Ascending aorta (tissue), 2 donors: ENCODE measurements around the gene MRC2. TPM values are rescaled to one million over a fixed set of nuclear protein-coding genes. Genes with fewer than 3 reads are reported as not detected.

Experiments
- DNase-seq, 2 donors: peaks; one replicate each; pipeline ENCODE4 v3.0.0-alpha.2; 2019; ENCODE audit warnings: low spot score in 2 of 2
- H3K27ac ChIP-seq, 2 donors: fragments of 200-600 bp; sonication (generic); one replicate each; pipeline ENCODE4 v1.5.1; 2016 to 2017; ENCODE audit warnings: mild to moderate bottlenecking in 1 of 2
- H3K27me3 ChIP-seq: fragments of 200-600 bp; sonication (generic); one replicate; pipeline ENCODE4 v1.5.1; 2017
- H3K36me3 ChIP-seq, 2 donors: fragments of 200-600 bp; sonication (generic); one replicate each; pipeline ENCODE4 v1.5.1; 2016
- H3K4me1 ChIP-seq, 2 donors: fragments of 200-600 bp; sonication (generic); one replicate each; pipeline ENCODE4 v1.5.1; 2016 to 2017; ENCODE audit warnings: mild to moderate bottlenecking in 1 of 2
- H3K4me3 ChIP-seq, 2 donors: fragments of 200-600 bp; sonication (generic); one replicate each; pipeline ENCODE4 v1.5.1; 2016 to 2017; ENCODE audit warnings: mild to moderate bottlenecking in 1 of 2
- H3K9me3 ChIP-seq, 2 donors: fragments of 200-600 bp; sonication (generic); one replicate each; pipeline ENCODE4 v1.5.1; 2016
- CTCF ChIP-seq, 3 experiments: fragments of 200-600 bp in 2 of 3; fragments of 450-650 bp in 1 of 3; sonication (generic) in 2 of 3; IDR thresholded peaks; one replicate each; pipeline ENCODE4 v1.5.1; 2016 to 2019; ENCODE audit warnings: antibody characterized with exemption in 3 of 3, mild to moderate bottlenecking in 1 of 3, moderate library complexity in 1 of 3
- intact Hi-C: fragments of 100-400 bp; cut with DNase I; formaldehyde crosslinking; loops from one replicate; pipeline ENCODE4 v1.15.1; 2023
- total RNA-seq: library from RNA; depleted of rRNA; stranded (reverse); fragments of >200 nt; gene quantifications from one replicate; pipeline ENCODE4 v1.1.0, GENCODE V29; 2016

MRC2 gene
- total RNA-seq, 1 donor from 2014 or later = 147 TPM

- no peaks in the 10 kb centered on the region for H3K27me3 ChIP-seq
- no peaks in the 10 kb centered on the region for H3K4me1 ChIP-seq
- intact Hi-C loops = no loop called here
- H3K27ac ChIP-seq = no peak overlapping the region
- TF ChIP-seq CTCF (IDR thresholded peaks at IDR 0.05) = no peak
- DNase-seq = no peak
- H3K4me3 ChIP-seq = no peak overlapping the region
- no peaks in the 10 kb centered on the region for H3K9me3 ChIP-seq
- no peaks in the 10 kb centered on the region for H3K36me3 ChIP-seq
Observed at GRCh38 chr17:62727916-62728672, 100.6 kb downstream of the MRC2 start.

- no peak for TF ChIP-seq CTCF (IDR thresholded peaks at IDR 0.05)
- no peaks in the 10 kb centered on the region for H3K4me1 ChIP-seq
- H3K27ac ChIP-seq = no peak overlapping the region
- H3K27me3 ChIP-seq = no peaks in the 10 kb centered on the region
- H3K36me3 ChIP-seq = no peaks in the 10 kb centered on the region
- H3K4me3 ChIP-seq = no peak overlapping the region
- intact Hi-C loops = no loop called here
- DNase-seq = no peak
- no peaks in the 10 kb centered on the region for H3K9me3 ChIP-seq
Observed at GRCh38 chr17:62732125-62732524, 104.7 kb downstream of the MRC2 start.

- Histone ChIP-seq H3K27me3 (no peaks in the 10 kb centered on the region), H3K9me3 (no peaks in the 10 kb centered on the region), H3K36me3 (no peaks in the 10 kb centered on the region), H3K4me1 (no peaks in the 10 kb centered on the region), H3K4me3 (no peak overlapping the region), H3K27ac (no peak overlapping the region)
- intact Hi-C loops = no loop called here
- no peak for TF ChIP-seq CTCF (IDR thresholded peaks at IDR 0.05)
- DNase-seq = no peak
Observed at GRCh38 chr17:62735044-62735651, 107.7 kb downstream of the MRC2 start.

GRCh38 chr17:62737513-62737912 is 110.0 kb downstream of the MRC2 start:
- Histone ChIP-seq H3K36me3 (no peaks in the 10 kb centered on the region), H3K27ac (no peak overlapping the region), H3K4me1 (no peaks in the 10 kb centered on the region), H3K9me3 (no peaks in the 10 kb centered on the region), H3K4me3 (no peak overlapping the region), H3K27me3 (no peaks in the 10 kb centered on the region)
- no peak for TF ChIP-seq CTCF (IDR thresholded peaks at IDR 0.05)
- intact Hi-C loops = no loop called here
- DNase-seq = no peak

GRCh38 chr17:62738281-62738680 is 110.8 kb downstream of the MRC2 start:
- H3K4me1 ChIP-seq = no peaks in the 10 kb centered on the region
- no peak for TF ChIP-seq CTCF (IDR thresholded peaks at IDR 0.05)
- no peaks in the 10 kb centered on the region for H3K9me3 ChIP-seq
- H3K36me3 ChIP-seq = no peaks in the 10 kb centered on the region
- no peaks in the 10 kb centered on the region for H3K27me3 ChIP-seq
- H3K4me3 ChIP-seq = no peak overlapping the region
- intact Hi-C loops = no loop called here
- no peak for DNase-seq
- H3K27ac ChIP-seq = no peak overlapping the region
